ENCODE data around the gene VDAC2. TPM values are rescaled to one million over a fixed set of nuclear protein-coding genes. Genes with fewer than 3 reads are reported as not detected.
A peak's percentile ranks its signal among the peaks of the same experiment; 100 is the strongest.

VDAC2 gene
- total RNA-seq, 4 donors from 2014 or later = 52.1 to 234 (median 149) TPM

GRCh38 chr10:75230600-75231038, 20.0 kb downstream of the VDAC2 start:
- H3K27me3 ChIP-seq = no peaks in the 10 kb centered on the region
- peaks cover 0 to 19% (median 9%) of the 10 kb centered on the region in 4 donors for H3K36me3 ChIP-seq
- peak; percentile 94 for DNase-seq
- no peak overlapping the region for H3K4me3 ChIP-seq
- peaks cover 11 to 63% (median 34%) of the 10 kb centered on the region in 4 donors for H3K4me1 ChIP-seq
- intact Hi-C loops (cut with DNase I; ENCODE audit: low total_unique reads) (loop anchor here (5.0 to 10.0 kb wide), 3 partner anchors 118 to 966 kb away; partner anchors contain the start of genes KAT6B and SAMD8), in situ Hi-C loops (cut with MboI; ENCODE audit: low pct_ligation_motif_present in 1 of 4, low pct_unique_long_range_greater_than_20kb in 1 of 4, low sequenced_read_pairs in 3 of 4) (loop anchor here (10.0 to 25.0 kb wide), 4 partner anchors 116 to 968 kb away; partner anchors contain the start of gene SAMD8 (in 4 of the 4))
- TF ChIP-seq POLR2A (IDR thresholded peaks at IDR 0.05) (no peak), CTCF (IDR thresholded peaks at IDR 0.05) (peak; percentile 89 to 97 (median 93)), POLR2AphosphoS5 (IDR thresholded peaks at IDR 0.05) (peak in 2 of 3 donors; percentile 47), EP300 (IDR thresholded peaks at IDR 0.05; ENCODE audit: low read depth) (no peak)
- H3K27ac ChIP-seq = peak overlapping the region; percentile 2 to 60 (median 34)
- WGBS, 2 donors (ENCODE audit: low coverage in 1 of 2) = 24 to 33% methylated on average over 4 to 5 of the region's 5 CpGs
- H3K9me3 ChIP-seq = no peaks in the 10 kb centered on the region

DNA sequence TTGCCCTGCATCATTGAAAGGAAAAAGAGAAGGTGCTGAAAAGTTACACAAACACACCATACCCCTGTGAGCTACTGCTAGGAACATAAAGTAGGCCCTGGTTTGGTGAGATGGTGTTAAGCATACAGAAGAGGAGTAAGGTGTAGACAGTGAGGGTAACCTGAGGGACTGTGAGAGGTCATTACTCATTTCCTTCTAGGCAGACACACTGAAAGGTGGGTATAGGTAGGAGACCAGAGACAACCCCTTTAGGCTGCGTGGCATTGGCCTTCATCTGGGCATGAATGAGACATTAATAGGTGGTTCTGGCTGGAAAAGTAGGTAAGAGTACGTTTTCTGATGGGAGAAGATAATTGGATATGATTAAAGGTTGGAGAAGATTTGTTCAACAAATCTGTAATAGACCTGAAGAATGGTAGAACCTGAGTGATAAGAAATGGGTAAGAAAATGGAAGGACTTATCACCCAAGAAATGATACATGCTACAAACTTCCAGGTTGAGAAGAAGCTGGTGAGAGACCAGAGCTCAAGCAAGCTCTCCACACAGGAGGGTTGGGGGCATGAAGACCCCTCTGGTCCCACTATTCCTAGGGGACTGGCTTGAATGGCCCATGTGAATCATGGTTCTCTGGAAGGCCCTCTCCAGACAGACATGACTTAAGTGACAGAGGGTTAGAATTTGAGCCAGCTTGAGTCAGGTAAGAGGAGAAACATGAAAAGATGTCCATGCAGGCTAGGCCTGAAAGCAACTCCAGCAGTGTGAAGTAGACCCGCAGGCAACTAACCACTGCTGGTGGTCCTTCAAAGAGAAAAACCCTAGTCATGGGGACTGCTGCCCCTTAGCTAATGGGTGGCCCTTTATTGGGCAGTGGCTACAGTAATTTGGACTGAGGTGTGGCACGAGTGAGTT, 21.3 kb downstream of the VDAC2 start:
- H3K4me1 ChIP-seq = peaks cover 0 to 60% (median 30%) of the 10 kb centered on the region in 4 donors
- WGBS, 2 donors (ENCODE audit: low coverage in 1 of 2) = 84 to 87% methylated on average over 4 of the region's 4 CpGs
- TF ChIP-seq CTCF (IDR thresholded peaks at IDR 0.05) = no peak
- peak in 2 of 3 donors; percentile 26 to 33 for TF ChIP-seq POLR2AphosphoS5 (IDR thresholded peaks at IDR 0.05)
- DNase-seq = no peak
- H3K27ac ChIP-seq = no peak overlapping the region
- H3K9me3 ChIP-seq = no peaks in the 10 kb centered on the region
- in situ Hi-C loops (cut with MboI; ENCODE audit: low pct_ligation_motif_present in 1 of 4, low pct_unique_long_range_greater_than_20kb in 1 of 4, low sequenced_read_pairs in 3 of 4) (loop anchor here (10.0 to 25.0 kb wide), 4 partner anchors 117 to 970 kb away; partner anchors contain the start of gene SAMD8 (in 4 of the 4)), intact Hi-C loops (cut with DNase I; ENCODE audit: low total_unique reads) (loop anchor here (5.0 to 10.0 kb wide), 3 partner anchors 120 to 967 kb away; partner anchors contain the start of genes KAT6B and SAMD8)
- no peaks in the 10 kb centered on the region for H3K27me3 ChIP-seq
- peaks cover 0 to 19% (median 6%) of the 10 kb centered on the region in 4 donors for H3K36me3 ChIP-seq
- no peak overlapping the region for H3K4me3 ChIP-seq

DNA sequence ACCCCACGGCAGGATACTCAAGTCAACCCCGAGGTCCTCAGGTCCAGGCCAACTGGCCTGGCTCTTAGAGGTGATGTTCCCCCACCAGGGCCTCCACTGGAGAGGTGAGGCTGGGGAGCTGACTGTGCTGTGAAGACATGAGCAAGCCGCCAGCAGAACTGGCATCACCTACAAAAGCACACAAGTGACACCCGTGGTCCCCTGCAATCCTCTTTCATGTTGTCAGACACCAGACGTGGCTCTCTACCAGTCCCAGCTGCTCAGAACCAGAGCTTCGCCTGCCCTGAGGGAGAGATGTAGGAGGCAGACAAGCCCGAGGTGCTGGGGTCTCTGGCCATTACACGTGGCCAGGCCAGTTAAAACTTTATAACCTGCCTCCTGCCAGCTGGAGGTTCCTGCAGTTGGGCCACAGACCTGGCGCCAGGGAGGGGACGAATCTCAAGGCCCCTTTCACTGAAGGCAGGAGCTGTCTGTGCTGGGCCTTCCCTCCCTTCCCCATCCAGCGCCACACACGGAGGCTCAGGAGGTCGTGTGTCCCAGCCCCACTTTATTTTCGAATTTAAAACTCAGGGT, 22.9 kb downstream of the VDAC2 start:
- no peak for DNase-seq
- Histone ChIP-seq H3K27me3 (no peaks in the 10 kb centered on the region), H3K4me3 (peak overlapping the region in 2 of 4 donors; percentile 62 to 76), H3K27ac (peak overlapping the region; percentile 87 to 92 (median 88)), H3K4me1 (peaks cover 0 to 49% (median 32%) of the 10 kb centered on the region in 4 donors), H3K9me3 (no peaks in the 10 kb centered on the region), H3K36me3 (peaks cover 0 to 19% (median 6%) of the 10 kb centered on the region in 4 donors)
- in situ Hi-C loops (cut with MboI; ENCODE audit: low pct_ligation_motif_present in 1 of 4, low pct_unique_long_range_greater_than_20kb in 1 of 4, low sequenced_read_pairs in 3 of 4) = loop anchor here (10.0 to 25.0 kb wide), 4 partner anchors 119 to 971 kb away; partner anchors contain the start of gene SAMD8 (in 4 of the 4)
- TF ChIP-seq POLR2A (IDR thresholded peaks at IDR 0.05) (no peak), EP300 (IDR thresholded peaks at IDR 0.05; ENCODE audit: low read depth) (no peak), CTCF (IDR thresholded peaks at IDR 0.05) (no peak), POLR2AphosphoS5 (IDR thresholded peaks at IDR 0.05) (no peak)
- intact Hi-C loops (cut with DNase I; ENCODE audit: low total_unique reads) = loop anchor here (5.0 to 10.0 kb wide), 3 partner anchors 121 to 969 kb away; partner anchors contain the start of genes KAT6B and SAMD8
- 44% methylated on average over 13 of the region's 14 CpGs; no CpG with 5 or more reads in 1 of the 2 donors for WGBS, 2 donors (ENCODE audit: low coverage in 1 of 2)
